Immature natural killer cell (primary cell): ENCODE data around the gene BAG3. TPM values are rescaled to one million over a fixed set of nuclear protein-coding genes. Genes with fewer than 3 reads are reported as not detected.
"Not testable (repeated sequence)": the region's sequence is repeated elsewhere in the genome, so short reads cannot be mapped to it uniquely, and the experiment has no call there.

Experiments
- DNase-seq, 3 donors: peaks; one replicate each; pipeline ENCODE4 v3.0.0; 2022; ENCODE audit warnings: mixed read lengths in 1 of 3
- H3K27ac Mint-ChIP-seq, 6 donors: one replicate each; pipeline ENCODE4 v1.8.0; 2020; ENCODE audit warnings: mixed read lengths in 6 of 6, mild to moderate bottlenecking in 5 of 6, inconsistent platforms in 4 of 6, moderate library complexity in 3 of 6
- H3K27me3 Mint-ChIP-seq, 3 donors: one replicate each; pipeline ENCODE4 v1.8.0; 2020 to 2021; ENCODE audit warnings: low read depth in 3 of 3, mild to moderate bottlenecking in 3 of 3, mixed read lengths in 3 of 3, moderate library complexity in 3 of 3, inconsistent platforms in 1 of 3
- H3K36me3 Mint-ChIP-seq, 3 donors: one replicate each; pipeline ENCODE4 v1.8.0; 2020; ENCODE audit warnings: mixed read lengths in 3 of 3, inconsistent platforms in 2 of 3, mild to moderate bottlenecking in 2 of 3
- H3K4me1 Mint-ChIP-seq, 2 donors: one replicate each; pipeline ENCODE4 v1.8.0; 2020; ENCODE audit warnings: inconsistent platforms in 2 of 2, mild to moderate bottlenecking in 2 of 2, mixed read lengths in 2 of 2, moderate library complexity in 1 of 2
- H3K4me3 Mint-ChIP-seq, 5 donors: one replicate each; pipeline ENCODE4 v1.8.0; 2020; ENCODE audit warnings: mild to moderate bottlenecking in 5 of 5, mixed read lengths in 5 of 5, inconsistent platforms in 3 of 5, moderate library complexity in 3 of 5
- H3K9me3 Mint-ChIP-seq, 6 donors: one replicate each; pipeline ENCODE4 v1.8.0; 2020; ENCODE audit warnings: mild to moderate bottlenecking in 6 of 6, mixed read lengths in 6 of 6, inconsistent platforms in 4 of 6, moderate library complexity in 3 of 6
- polyA plus RNA-seq, 3 donors: library from polyadenylated mRNA; unstranded; fragments of 300-500 nt; fragmentation: Illumina TruSeq; gene quantifications; one replicate each; pipeline ENCODE4 v1.2.3, GENCODE V29; 2021

The BAG3 gene
- polyA plus RNA-seq, 3 donors from 2014 or later, result 0.57 to 3.1 (median 2.2) TPM

DNA sequence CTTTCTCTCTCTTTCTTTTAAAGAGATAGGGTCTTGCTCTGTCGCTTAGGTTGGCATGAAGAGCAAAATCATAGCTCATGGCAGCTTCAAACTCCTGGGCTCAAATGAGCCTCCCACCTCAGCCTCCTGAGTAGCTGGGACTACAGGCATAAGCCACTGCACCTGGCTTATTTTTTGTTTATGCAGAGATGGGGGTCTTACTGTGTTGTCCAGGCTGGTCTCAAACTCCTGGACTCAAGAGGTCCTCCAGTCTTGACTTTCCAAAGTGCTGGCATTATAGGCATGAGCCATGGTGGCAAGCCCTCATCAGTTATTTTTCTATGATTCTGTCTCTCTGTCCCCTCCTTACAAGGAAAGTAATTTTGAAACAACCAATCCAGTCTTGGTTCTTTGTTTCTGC lies 1.1 kb upstream of the BAG3 start:
- H3K4me1 Mint-ChIP-seq, result peaks cover 16 to 25% of the 10 kb centered on the region in 2 donors
- H3K36me3 Mint-ChIP-seq, result no peaks in the 10 kb centered on the region
- no peaks in the 10 kb centered on the region for H3K9me3 Mint-ChIP-seq
- DNase-seq, result no peak
- H3K27me3 Mint-ChIP-seq, result peaks cover 7 to 12% (median 9%) of the 10 kb centered on the region in 3 donors
- H3K27ac Mint-ChIP-seq, result peak overlapping the region in 4 of 6 donors; percentile 31 to 86 (median 84)
- peak overlapping the region; percentile 90 to 92 (median 91) for H3K4me3 Mint-ChIP-seq

- no peak for DNase-seq
- Mint-ChIP-seq H3K4me3 (peak overlapping the region; percentile 84 to 92 (median 88)), H3K27ac (peak overlapping the region; percentile 4 to 84 (median 66)), H3K9me3 (no peaks in the 10 kb centered on the region), H3K36me3 (no peaks in the 10 kb centered on the region), H3K4me1 (peaks cover 20 to 32% of the 10 kb centered on the region in 2 donors), H3K27me3 (peaks cover 3 to 11% (median 8%) of the 10 kb centered on the region in 3 donors)
These were observed 557 bp downstream of the BAG3 start for GRCh38 chr10:119651514-119652360.

- H3K4me1 Mint-ChIP-seq, result peaks cover 20 to 32% of the 10 kb centered on the region in 2 donors
- H3K4me3 Mint-ChIP-seq, result peak overlapping the region; percentile 82 to 88 (median 86)
- DNase-seq, result peak in 2 of 3 donors; percentile 6 to 12
These were observed 1.2 kb downstream of the BAG3 start for GRCh38 chr10:119652361-119652730.

DNA sequence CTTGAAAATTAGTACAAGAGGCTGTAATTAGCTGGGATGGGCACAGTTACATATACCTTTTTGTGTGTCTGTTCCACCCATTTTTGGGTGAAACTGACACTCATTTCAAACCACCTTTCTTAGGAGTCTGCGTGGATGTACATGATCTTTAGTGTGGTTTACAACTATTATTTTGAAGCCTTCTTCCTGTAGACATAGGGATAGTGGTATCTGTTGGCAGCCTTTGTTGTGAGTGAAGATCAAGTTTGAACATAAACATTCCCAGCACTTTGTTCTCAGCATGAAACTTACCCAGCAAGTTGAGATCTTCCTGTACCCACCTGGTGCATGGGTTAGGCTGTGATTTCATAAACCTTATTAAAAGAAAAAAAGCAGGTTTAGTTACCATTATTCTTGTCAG lies 2.0 kb downstream of the BAG3 start:
- Mint-ChIP-seq H3K4me1 (peaks cover 20 to 32% of the 10 kb centered on the region in 2 donors), H3K9me3 (no peaks in the 10 kb centered on the region), H3K4me3 (peak overlapping the region in 4 of 5 donors; percentile 6 to 52 (median 45)), H3K27me3 (peaks cover 3 to 11% (median 8%) of the 10 kb centered on the region in 3 donors), H3K27ac (peak overlapping the region in 1 of 6 donors; percentile 54), H3K36me3 (no peaks in the 10 kb centered on the region)
- no peak for DNase-seq

More at GRCh38 chr10:119652361-119652730, 1.2 kb downstream of the BAG3 start:
- Mint-ChIP-seq H3K36me3 (no peaks in the 10 kb centered on the region), H3K27me3 (peaks cover 3 to 11% (median 8%) of the 10 kb centered on the region in 3 donors), H3K27ac (peak overlapping the region in 5 of 6 donors; percentile 34 to 84 (median 74)), H3K9me3 (no peaks in the 10 kb centered on the region)

- Mint-ChIP-seq H3K36me3 (no peaks in the 10 kb centered on the region), H3K9me3 (no peaks in the 10 kb centered on the region), H3K4me3 (no peak overlapping the region), H3K4me1 (peaks cover 20 to 32% of the 10 kb centered on the region in 2 donors), H3K27me3 (peaks cover 3 to 11% (median 8%) of the 10 kb centered on the region in 3 donors), H3K27ac (no peak overlapping the region)
- no peak for DNase-seq
These were observed 2.7 kb downstream of the BAG3 start for GRCh38 chr10:119653916-119654315.

GRCh38 chr10:119654540-119654939 lies 3.4 kb downstream of the BAG3 start:
- H3K4me3 Mint-ChIP-seq, result no peak overlapping the region
- H3K36me3 Mint-ChIP-seq, result no peaks in the 10 kb centered on the region
- DNase-seq, result no peak
- no peaks in the 10 kb centered on the region for H3K9me3 Mint-ChIP-seq
- H3K27ac Mint-ChIP-seq, result no peak overlapping the region
- H3K4me1 Mint-ChIP-seq, result peaks cover 20 to 32% of the 10 kb centered on the region in 2 donors
- H3K27me3 Mint-ChIP-seq, result peaks cover 3 to 11% (median 8%) of the 10 kb centered on the region in 3 donors

GRCh38 chr10:119655566-119656001 lies 4.4 kb downstream of the BAG3 start:
- no peaks in the 10 kb centered on the region for H3K36me3 Mint-ChIP-seq
- peaks cover 3 to 8% (median 6%) of the 10 kb centered on the region in 3 donors for H3K27me3 Mint-ChIP-seq
- peaks cover 14 to 27% of the 10 kb centered on the region in 2 donors for H3K4me1 Mint-ChIP-seq
- no peaks in the 10 kb centered on the region for H3K9me3 Mint-ChIP-seq
- H3K27ac Mint-ChIP-seq, result no peak overlapping the region
- no peak for DNase-seq
- peak overlapping the region in 1 of 5 donors; percentile 3 for H3K4me3 Mint-ChIP-seq

DNA sequence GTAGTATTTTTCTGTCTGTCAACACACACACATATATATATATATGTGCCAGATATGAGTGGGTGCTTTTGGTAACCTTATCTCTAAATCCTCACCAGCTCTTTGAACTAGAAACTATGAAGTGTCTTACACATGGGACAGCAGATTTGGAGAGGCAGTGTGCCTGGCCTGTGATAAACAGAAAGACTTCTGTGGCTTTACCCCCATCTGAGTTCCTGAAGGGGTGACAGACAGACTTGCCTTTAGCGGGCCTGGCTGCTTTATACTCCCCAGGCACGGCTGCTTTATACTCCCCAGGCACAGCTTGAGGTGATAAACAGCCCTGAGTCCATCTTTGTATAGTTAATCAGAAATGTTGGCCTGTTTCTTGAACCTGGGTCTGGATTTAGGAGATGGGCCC lies 5.6 kb downstream of the BAG3 start:
- Mint-ChIP-seq H3K4me3 (no peak overlapping the region), H3K27me3 (peaks cover 0 to 4% (median 0%) of the 10 kb centered on the region in 3 donors), H3K36me3 (no peaks in the 10 kb centered on the region), H3K9me3 (no peaks in the 10 kb centered on the region), H3K27ac (no peak overlapping the region), H3K4me1 (peaks cover 11 to 24% of the 10 kb centered on the region in 2 donors)
- no peak for DNase-seq

DNA sequence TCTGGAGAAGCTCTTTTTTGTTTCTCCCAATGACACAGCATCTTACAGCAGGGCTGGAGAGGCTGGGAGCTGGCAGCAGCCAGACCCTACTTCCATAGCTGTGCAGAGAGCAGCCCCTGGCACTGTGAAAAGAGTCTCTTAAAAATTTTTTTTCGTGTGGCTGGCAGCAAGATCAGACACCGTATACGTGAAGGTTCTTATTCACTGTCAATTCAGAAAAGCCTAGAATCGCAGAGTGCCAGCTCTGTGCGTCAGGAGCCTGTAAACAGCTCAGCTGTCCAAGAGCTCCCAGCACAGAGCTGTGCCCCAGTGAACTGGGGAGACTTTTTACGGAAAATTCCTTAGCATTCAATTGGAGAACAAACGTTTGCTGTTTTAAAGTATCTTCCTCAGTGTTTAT lies 6.5 kb downstream of the BAG3 start:
- Mint-ChIP-seq H3K36me3 (no peaks in the 10 kb centered on the region), H3K4me3 (no peak overlapping the region), H3K9me3 (no peaks in the 10 kb centered on the region), H3K27ac (no peak overlapping the region), H3K27me3 (no peaks in the 10 kb centered on the region), H3K4me1 (peaks cover 6 to 18% of the 10 kb centered on the region in 2 donors)
- DNase-seq, result no peak

GRCh38 chr10:119658274-119658673 lies 7.1 kb downstream of the BAG3 start:
- H3K27me3 Mint-ChIP-seq, result no peaks in the 10 kb centered on the region
- peaks cover 5 to 12% of the 10 kb centered on the region in 2 donors for H3K4me1 Mint-ChIP-seq
- no peak overlapping the region for H3K27ac Mint-ChIP-seq
- no peaks in the 10 kb centered on the region for H3K9me3 Mint-ChIP-seq
- H3K36me3 Mint-ChIP-seq, result no peaks in the 10 kb centered on the region
- DNase-seq, result no peak
- no peak overlapping the region for H3K4me3 Mint-ChIP-seq

DNA sequence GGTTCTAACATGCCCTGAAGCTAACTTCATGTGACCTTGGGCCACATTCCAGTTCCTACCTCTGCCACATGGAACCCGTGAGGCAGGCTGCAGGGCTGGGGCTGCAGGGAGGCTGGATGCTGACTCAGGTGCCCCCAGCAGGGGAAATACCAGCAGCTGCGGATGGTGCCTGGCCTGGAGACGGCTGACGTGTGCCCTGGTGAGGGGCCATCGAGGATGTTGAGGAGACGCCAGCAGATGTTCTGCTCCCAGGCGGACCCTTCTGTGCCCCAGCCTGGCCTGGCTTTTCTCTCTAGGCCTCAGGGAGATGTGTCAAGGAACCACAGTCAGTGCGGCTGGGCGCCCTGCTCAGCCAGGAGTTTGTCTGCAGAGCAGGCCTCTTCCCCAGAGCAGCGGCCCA lies 8.8 kb downstream of the BAG3 start:
- Mint-ChIP-seq H3K9me3 (no peaks in the 10 kb centered on the region), H3K36me3 (no peaks in the 10 kb centered on the region), H3K4me1 (peaks cover 6 to 8% of the 10 kb centered on the region in 2 donors), H3K27me3 (no peaks in the 10 kb centered on the region), H3K27ac (no peak overlapping the region), H3K4me3 (no peak overlapping the region)
- no peak for DNase-seq

DNA sequence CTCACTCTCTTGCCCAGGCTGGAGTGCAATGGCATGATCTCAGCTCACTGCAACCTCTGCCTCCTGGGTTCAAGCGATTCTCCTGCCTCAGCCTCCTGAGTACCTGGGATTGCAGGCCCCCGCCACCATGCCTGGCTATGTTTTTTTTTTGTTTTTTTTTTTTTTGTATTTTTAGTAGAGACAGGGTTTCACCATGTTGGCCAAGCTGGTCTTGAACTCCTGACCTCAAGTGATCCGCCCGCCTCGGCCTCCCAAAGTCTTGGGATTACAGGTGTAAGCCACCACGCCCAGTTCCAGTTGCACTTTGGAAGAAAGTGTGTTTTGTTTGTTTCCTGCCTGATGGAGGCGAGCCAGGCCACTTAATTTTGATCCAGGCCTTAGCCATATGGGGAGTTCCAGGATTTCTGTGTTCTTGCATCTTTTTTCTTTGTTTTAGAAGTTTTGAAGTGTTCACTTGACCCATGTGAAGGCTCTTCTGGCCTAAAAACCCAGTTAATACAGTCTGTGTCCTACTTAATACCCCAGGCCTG lies 11.0 kb downstream of the BAG3 start:
- H3K4me1 Mint-ChIP-seq, DNase-seq, H3K36me3 Mint-ChIP-seq, H3K9me3 Mint-ChIP-seq, H3K27me3 Mint-ChIP-seq, H3K27ac Mint-ChIP-seq, H3K4me3 Mint-ChIP-seq: not testable (repeated sequence)

DNA sequence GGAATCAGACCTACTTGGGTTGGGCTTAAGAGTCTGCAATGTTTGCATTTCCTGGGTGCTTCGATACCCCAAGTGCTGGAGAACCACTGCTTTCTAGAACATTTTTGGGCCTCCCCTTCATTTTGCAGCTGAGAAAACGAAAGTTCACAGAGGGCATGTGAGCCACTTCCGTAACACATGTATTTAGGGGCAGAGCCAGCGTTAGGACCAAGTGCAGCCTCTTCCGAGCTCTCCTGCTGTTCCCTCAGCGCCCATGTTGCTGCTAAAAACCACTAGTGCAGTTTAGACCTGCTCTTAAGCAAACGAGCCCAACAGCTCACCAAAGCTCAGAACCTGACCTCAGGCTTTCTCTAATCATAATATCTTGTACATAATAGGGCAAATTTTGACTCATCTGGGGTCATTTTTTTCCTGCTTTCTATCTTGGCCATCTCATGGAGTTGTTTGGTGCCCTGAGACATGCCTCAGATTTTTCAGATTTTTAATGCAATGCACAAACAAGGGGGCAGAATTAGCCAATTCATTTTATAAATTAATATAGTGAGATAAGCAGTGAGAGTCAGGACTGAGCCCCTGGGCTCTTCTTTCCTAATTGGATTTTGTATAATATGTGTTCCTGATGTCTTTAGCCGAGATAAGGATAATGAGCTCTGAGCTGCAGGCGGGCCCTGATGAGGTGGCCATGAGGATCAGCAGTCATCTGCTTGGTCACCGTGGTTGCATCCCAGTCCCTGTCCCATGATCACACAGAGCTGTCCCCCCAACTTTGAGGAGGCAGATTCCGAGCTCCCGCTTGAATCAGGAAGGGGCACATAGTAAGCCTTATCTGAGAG lies 12.9 kb downstream of the BAG3 start:
- peaks cover 0 to 2% of the 10 kb centered on the region in 2 donors for H3K4me1 Mint-ChIP-seq
- DNase-seq, result peak in 1 of 3 donors; percentile 42
- H3K27ac Mint-ChIP-seq, result peak overlapping the region in 2 of 6 donors; percentile 81 to 87
- peak overlapping the region in 1 of 5 donors; percentile 33 for H3K4me3 Mint-ChIP-seq
- peaks cover 0 to 3% (median 0%) of the 10 kb centered on the region in 3 donors for H3K36me3 Mint-ChIP-seq
- H3K9me3 Mint-ChIP-seq, result no peaks in the 10 kb centered on the region
- no peaks in the 10 kb centered on the region for H3K27me3 Mint-ChIP-seq
